AG04450 (cell line): ENCODE data around the gene NKIRAS2. TPM values are rescaled to one million over a fixed set of nuclear protein-coding genes. Genes with fewer than 3 reads are reported as not detected.

Experiments
- CTCF ChIA-PET: fragments of 300-600, 350-600 bp; formaldehyde crosslinking; extraction: SDS; loops from one replicate; lab custom pipeline; 2022; ENCODE audit warnings: antibody characterized with exemption, inconsistent platforms; lab: Charles Lee
- POLR2A ChIA-PET: fragments of 350-600 bp; formaldehyde crosslinking; extraction: SDS; loops from one replicate; lab custom pipeline; 2021; ENCODE audit warnings: antibody characterized with exemption, inconsistent platforms; lab: Yijun Ruan, JAX
- DNase-seq: peaks from one replicate; pipeline ENCODE4 v3.0.0-alpha.2; 2011; ENCODE audit warnings: low read depth, low spot score
- H3K27ac ChIP-seq: one replicate; pipeline ENCODE4 v1.5.1; 2012; ENCODE audit warnings: low read depth, low read length, control low read depth
- H3K27me3 ChIP-seq: one replicate; pipeline ENCODE4 v1.6.0; 2012; ENCODE audit warnings: low read length; ENCODE audit not compliant: control insufficient read depth, insufficient read depth
- H3K4me3 ChIP-seq: 2 replicates; pipeline ENCODE4 v1.5.1; 2011; ENCODE audit warnings: mild to moderate bottlenecking, low read depth, low read length, control low read depth
- H3K9me3 ChIP-seq: 2 replicates; pipeline ENCODE4 v1.5.1; 2012; ENCODE audit warnings: low read length; ENCODE audit not compliant: control insufficient read depth, insufficient read depth
- CTCF ChIP-seq: IDR thresholded peaks from 2 replicates; pipeline ENCODE4 v1.5.1; 2011; ENCODE audit warnings: low read depth, low read length, control low read depth, inconsistent platforms
- polyA plus RNA-seq: library from polyadenylated mRNA; depleted of rRNA; stranded (reverse); fragments of >200 nt; gene quantifications from 2 replicates; pipeline ENCODE4 v1.2.3, GENCODE V29; 2011

Gene NKIRAS2
- polyA plus RNA-seq, 1 experiment: 46.5 TPM

GRCh38 chr17:42045719-42046118 is 25.8 kb downstream of the NKIRAS2 start:
- ChIA-PET CTCF (interaction anchor here (0.7 to 1.7 kb wide), 2 partner anchors 20 to 25 kb away, joined by 4 to 5 read pairs; partner anchors contain the start of gene NKIRAS2), POLR2A (interaction anchor here (0.8 kb wide), 1 partner anchor 10 kb away, joined by 3 read pairs; no protein-coding TSS in a partner anchor)
- H3K27ac ChIP-seq: no peak overlapping the region
- no peak overlapping the region for H3K4me3 ChIP-seq
- DNase-seq: no peak
- H3K27me3 ChIP-seq: peaks cover 26% of the 10 kb centered on the region
- H3K9me3 ChIP-seq: no peaks in the 10 kb centered on the region; the same call in 1 of the 2 replicates
- TF ChIP-seq CTCF: no peak

DNA sequence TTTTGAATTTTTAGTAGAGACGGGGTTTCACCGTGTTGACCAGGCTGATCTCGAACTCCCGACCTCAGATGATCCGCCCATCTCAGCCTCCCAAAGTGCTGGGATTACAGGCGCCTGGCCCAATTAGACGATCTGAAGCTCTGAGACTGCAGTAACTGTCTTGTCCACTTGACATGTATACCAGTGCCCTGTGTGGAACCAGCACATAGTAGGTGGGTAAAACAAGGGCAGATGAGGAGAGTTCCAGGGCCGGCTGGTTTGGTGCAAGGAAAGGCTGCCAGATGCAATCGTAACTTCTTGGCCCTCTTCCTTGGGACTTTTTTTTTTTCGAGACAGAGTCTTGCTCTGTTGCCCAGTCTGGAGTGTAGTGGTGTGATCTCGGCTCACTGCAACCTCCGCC is 27.5 kb downstream of the NKIRAS2 start:
- CTCF ChIA-PET: interaction anchor here (0.6 kb wide), 2 partner anchors 81 to 140 kb away, joined by 3 to 8 read pairs; no protein-coding TSS in a partner anchor

DNA sequence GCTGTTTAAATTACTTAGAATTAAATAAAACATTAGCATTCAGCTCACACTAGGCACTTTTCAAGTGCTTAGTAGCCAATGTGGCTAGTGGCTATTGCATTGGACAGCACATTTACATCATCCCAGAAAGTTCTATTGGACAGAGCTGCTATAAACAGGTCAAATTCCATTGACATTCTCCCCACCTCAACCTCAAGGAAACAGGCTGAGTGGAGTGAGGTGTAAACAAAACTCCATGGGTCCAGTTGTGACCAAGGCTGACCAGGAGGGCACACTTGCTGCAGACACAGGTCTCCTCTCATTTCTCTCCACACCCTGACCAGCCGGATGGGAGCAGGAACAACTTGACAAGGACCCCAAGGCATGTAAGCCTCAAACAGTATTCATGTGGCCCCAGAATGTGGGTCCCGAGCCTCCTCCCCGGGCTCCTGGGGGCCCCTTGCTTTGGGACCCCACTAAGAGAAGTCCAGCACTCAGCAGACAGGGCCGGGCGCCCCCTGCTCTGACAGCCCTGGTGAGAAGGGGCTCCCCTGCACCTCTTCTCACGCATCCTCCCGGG is 30.0 kb downstream of the NKIRAS2 start:
- Histone ChIP-seq H3K9me3 (no peaks in the 10 kb centered on the region), H3K27me3 (peaks cover 56% of the 10 kb centered on the region), H3K4me3 (peak overlapping the region; percentile 48), H3K27ac (no peak overlapping the region)
- TF ChIP-seq CTCF: no peak; the same call in 1 of the 2 replicates
- DNase-seq: no peak
- CTCF ChIA-PET: interaction anchor here (1.5 kb wide), 1 partner anchor 25 kb away, joined by 3 read pairs; no protein-coding TSS in a partner anchor
- POLR2A ChIA-PET: no interaction called here

More for the DNA sequence above, 27.5 kb downstream of the NKIRAS2 start:
- Histone ChIP-seq H3K27me3 (peaks cover 35% of the 10 kb centered on the region), H3K27ac (no peak overlapping the region), H3K9me3 (no peaks in the 10 kb centered on the region), H3K4me3 (no peak overlapping the region)
- TF ChIP-seq CTCF: no peak
- DNase-seq: no peak
- POLR2A ChIA-PET: no interaction called here

DNA sequence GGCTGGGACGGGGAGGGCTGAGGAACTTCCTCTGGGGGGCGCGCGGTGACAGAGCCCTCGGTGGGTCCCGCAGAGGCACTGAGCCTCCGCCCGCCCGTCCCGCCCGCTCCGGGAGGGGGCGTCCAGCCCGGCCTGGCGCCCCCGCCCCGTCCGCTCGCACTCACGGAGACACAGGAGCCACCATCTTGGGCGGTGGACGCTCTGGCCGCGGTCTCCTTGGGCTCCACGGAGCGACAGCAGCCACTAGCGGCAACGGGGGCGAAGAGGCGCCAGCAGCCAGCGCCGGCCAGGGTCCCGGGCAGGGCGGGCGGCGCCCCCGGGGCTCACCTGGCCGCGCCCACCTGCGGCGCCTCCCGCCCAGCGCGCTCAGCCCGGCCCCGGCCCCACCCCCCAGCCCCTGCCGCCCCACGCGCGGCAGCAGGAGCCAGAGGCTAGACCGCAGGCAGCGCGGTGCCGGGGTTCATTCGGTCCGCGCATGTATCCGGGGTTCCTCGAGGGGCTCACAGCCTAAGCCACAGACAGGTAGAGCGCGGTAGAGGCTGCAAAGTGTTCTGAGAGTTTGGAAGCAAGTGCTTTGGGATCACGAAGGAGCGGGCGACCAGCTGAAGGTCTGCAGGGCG is 30.6 kb downstream of the NKIRAS2 start, which contains the start of gene C17orf113:
Gene C17orf113, minus strand, starts transcription at position 209 of the 620 bp plus-strand sequence. CDS start 7,225 bp downstream, outside the sequence.
- ChIA-PET POLR2A (no interaction called here), CTCF (no interaction called here)
- Histone ChIP-seq H3K27ac (no peak within 1 kb of the TSS), H3K27me3 (peaks cover 62% of the 10 kb centered on the region), H3K9me3 (no peaks in the 10 kb centered on the region), H3K4me3 (peak within 1 kb of the TSS; percentile 48)
- TF ChIP-seq CTCF: peak; percentile 5; the same call in 1 of the 2 replicates
- no peak for DNase-seq

GRCh38 chr17:42051013-42051400 is 31.1 kb downstream of the NKIRAS2 start:
- ChIA-PET CTCF (interaction anchor here (0.8 to 0.9 kb wide), 2 partner anchors 16 to 26 kb away, joined by 3 to 4 read pairs; no protein-coding TSS in a partner anchor), POLR2A (no interaction called here)
- Histone ChIP-seq H3K27me3 (peaks cover 65% of the 10 kb centered on the region), H3K4me3 (0 out of 2 replicates have a peak overlapping the region, but pooled peaks have one; percentile 10), H3K27ac (no peak overlapping the region), H3K9me3 (no peaks in the 10 kb centered on the region)
- no peak for DNase-seq
- TF ChIP-seq CTCF: no peak
